Measurements from ENCODE around the gene AMD1.
A peak's percentile ranks its signal among the peaks of the same experiment; 100 is the strongest.

The AMD1 gene

DNA sequence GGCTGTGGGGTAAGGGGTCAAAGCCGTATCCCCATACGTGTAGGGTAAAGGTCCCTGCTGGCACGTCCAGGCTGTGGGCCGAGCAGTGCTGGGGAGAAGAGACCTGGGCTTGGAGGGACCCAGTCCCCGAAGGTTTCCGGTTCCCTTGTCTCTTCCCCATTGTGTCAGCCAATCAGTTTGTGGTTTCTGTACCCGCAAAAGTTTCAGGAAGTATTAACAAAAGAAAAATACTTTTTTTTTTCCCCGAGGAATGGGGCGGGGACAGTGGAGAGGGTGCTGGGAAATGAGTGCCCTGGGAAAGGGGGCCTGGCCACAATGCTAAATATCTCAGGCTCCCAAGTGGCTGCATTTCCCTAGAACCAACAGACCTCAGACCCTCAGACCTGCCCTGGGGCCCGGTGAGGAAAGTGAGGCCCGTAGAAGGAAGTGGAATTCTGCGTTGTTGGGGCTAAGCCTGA is 15.2 kb upstream of the AMD1 start:
- H2AFZ ChIP-seq (ENCODE audit: low read length): peak overlapping the region; percentile 91
- DNase-seq: peak; percentile 61
- H3K27me3 ChIP-seq (replicated peaks; ENCODE audit: insufficient read depth, low read length): no peaks in the 10 kb centered on the region
- H3F3A ChIP-seq (ENCODE audit: insufficient read depth, low read length): no peaks in the 10 kb centered on the region
- no peaks in the 10 kb centered on the region for H3K79me2 ChIP-seq (ENCODE audit: low read length)
- TF ChIP-seq, protein P1, sequence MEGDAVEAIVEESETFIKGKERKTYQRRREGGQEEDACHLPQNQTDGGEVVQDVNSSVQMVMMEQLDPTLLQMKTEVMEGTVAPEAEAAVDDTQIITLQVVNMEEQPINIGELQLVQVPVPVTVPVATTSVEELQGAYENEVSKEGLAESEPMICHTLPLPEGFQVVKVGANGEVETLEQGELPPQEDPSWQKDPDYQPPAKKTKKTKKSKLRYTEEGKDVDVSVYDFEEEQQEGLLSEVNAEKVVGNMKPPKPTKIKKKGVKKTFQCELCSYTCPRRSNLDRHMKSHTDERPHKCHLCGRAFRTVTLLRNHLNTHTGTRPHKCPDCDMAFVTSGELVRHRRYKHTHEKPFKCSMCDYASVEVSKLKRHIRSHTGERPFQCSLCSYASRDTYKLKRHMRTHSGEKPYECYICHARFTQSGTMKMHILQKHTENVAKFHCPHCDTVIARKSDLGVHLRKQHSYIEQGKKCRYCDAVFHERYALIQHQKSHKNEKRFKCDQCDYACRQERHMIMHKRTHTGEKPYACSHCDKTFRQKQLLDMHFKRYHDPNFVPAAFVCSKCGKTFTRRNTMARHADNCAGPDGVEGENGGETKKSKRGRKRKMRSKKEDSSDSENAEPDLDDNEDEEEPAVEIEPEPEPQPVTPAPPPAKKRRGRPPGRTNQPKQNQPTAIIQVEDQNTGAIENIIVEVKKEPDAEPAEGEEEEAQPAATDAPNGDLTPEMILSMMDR (IDR thresholded peaks at IDR 0.05; ENCODE audit: low read length): no peak
- no peak for TF ChIP-seq EZH2phosphoT487 (IDR thresholded peaks at IDR 0.05; ENCODE audit: low read length)
- no peak for TF ChIP-seq EZH2 (optimal IDR thresholded peaks at IDR 0.05; ENCODE audit: low read depth, low read length)
- H3K9me3 ChIP-seq (replicated peaks; ENCODE audit: insufficient read depth, low read length): no peaks in the 10 kb centered on the region
- no peaks in the 10 kb centered on the region for H4K20me1 ChIP-seq (ENCODE audit: insufficient read depth, low read length)
- H3K9ac ChIP-seq (ENCODE audit: low read length): peak overlapping the region; percentile 38; the same call in 1 of the 2 replicates
- peak overlapping the region; percentile 41 for H3K4me3 ChIP-seq (ENCODE audit: low read length)
- H3K4me2 ChIP-seq (ENCODE audit: low read depth, low read length): peak overlapping the region; percentile 70; the same call in 1 of the 2 replicates
- H3K9me2 ChIP-seq (replicated peaks; ENCODE audit: insufficient read depth, low read length): no peaks in the 10 kb centered on the region
- peaks cover 8% of the 10 kb centered on the region; the same call in 1 of the 2 replicates for H3K4me1 ChIP-seq (ENCODE audit: low read length)
- H3K36me3 ChIP-seq (replicated peaks; ENCODE audit: insufficient read depth, low read length): no peaks in the 10 kb centered on the region
- H3K27ac ChIP-seq (ENCODE audit: low read length): no peak overlapping the region; the same call in 1 of the 2 replicates

DNA sequence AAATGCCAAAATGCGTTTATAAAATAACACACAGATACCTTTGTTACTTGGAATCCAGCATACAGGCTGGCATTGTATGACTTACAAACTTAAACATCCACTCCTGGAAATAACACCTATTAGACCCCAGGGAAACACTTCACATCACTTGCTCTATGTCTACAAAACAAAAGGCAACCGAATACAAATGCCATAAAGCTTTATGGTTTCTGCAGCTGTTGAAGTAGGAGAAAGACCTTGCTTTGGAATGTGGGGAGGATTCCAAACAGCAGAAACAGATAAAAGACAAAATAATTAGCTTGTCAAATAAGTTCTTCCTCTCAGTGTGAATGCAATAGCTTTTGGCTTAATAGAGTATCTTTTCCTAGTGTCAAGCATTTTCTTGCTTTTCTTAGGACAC is 9.8 kb upstream of the AMD1 start:
- Histone ChIP-seq H3K27me3 (replicated peaks; ENCODE audit: insufficient read depth, low read length) (no peaks in the 10 kb centered on the region), H3K9me2 (replicated peaks; ENCODE audit: insufficient read depth, low read length) (no peaks in the 10 kb centered on the region), H3K4me3 (ENCODE audit: low read length) (no peak overlapping the region), H3K4me2 (ENCODE audit: low read depth, low read length) (no peak overlapping the region), H3K79me2 (ENCODE audit: low read length) (0 out of 2 replicates have a peak, but pooled peaks cover 3% of the 10 kb centered on the region), H3K36me3 (replicated peaks; ENCODE audit: insufficient read depth, low read length) (no peaks in the 10 kb centered on the region), H3K9me3 (replicated peaks; ENCODE audit: insufficient read depth, low read length) (no peaks in the 10 kb centered on the region), H3F3A (ENCODE audit: insufficient read depth, low read length) (no peaks in the 10 kb centered on the region), H3K27ac (ENCODE audit: low read length) (no peak overlapping the region), H2AFZ (ENCODE audit: low read length) (no peak overlapping the region), H3K4me1 (ENCODE audit: low read length) (peaks cover 5% of the 10 kb centered on the region), H4K20me1 (ENCODE audit: insufficient read depth, low read length) (no peaks in the 10 kb centered on the region), H3K9ac (ENCODE audit: low read length) (no peak overlapping the region)
- DNase-seq: no peak
- no peak for TF ChIP-seq EZH2phosphoT487 (IDR thresholded peaks at IDR 0.05; ENCODE audit: low read length)
- TF ChIP-seq, protein P1 (IDR thresholded peaks at IDR 0.05; ENCODE audit: low read length): no peak
- no peak for TF ChIP-seq EZH2 (optimal IDR thresholded peaks at IDR 0.05; ENCODE audit: low read depth, low read length)

DNA sequence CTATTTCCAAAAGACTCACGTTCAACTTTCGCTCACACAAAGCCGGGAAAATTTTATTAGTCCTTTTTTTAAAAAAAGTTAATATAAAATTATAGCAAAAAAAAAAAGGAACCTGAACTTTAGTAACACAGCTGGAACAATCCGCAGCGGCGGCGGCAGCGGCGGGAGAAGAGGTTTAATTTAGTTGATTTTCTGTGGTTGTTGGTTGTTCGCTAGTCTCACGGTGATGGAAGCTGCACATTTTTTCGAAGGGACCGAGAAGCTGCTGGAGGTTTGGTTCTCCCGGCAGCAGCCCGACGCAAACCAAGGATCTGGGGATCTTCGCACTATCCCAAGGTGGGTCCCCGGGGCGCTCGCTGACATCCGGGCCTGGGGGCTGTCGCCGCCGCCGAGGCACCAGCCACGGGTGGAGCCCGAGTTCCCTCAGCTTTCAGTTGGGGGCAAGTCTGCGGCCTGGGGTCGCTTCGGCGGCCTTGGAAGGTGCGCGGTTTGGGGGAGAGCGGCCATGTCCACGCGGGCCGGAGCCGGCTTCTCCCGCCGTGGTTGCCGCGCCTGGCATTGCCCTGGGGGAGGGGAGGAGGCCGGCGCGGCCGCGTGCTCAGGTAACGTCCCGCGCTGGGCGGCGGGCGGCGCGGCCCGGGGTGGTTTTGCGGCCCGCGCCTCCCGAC is 429 bp downstream of the AMD1 start:
- Histone ChIP-seq H3F3A (ENCODE audit: insufficient read depth, low read length) (peaks cover 25% of the 10 kb centered on the region), H3K9ac (ENCODE audit: low read length) (peak overlapping the region; percentile 97), H3K9me2 (replicated peaks; ENCODE audit: insufficient read depth, low read length) (no peaks in the 10 kb centered on the region), H3K4me3 (ENCODE audit: low read length) (peak overlapping the region; percentile 94), H4K20me1 (ENCODE audit: insufficient read depth, low read length) (peaks cover 42% of the 10 kb centered on the region), H2AFZ (ENCODE audit: low read length) (peak overlapping the region; percentile 36), H3K36me3 (replicated peaks; ENCODE audit: insufficient read depth, low read length) (no peaks in the 10 kb centered on the region), H3K4me1 (ENCODE audit: low read length) (peaks cover 20% of the 10 kb centered on the region), H3K27ac (ENCODE audit: low read length) (peak overlapping the region; percentile 73; the same call in 1 of the 2 replicates), H3K4me2 (ENCODE audit: low read depth, low read length) (peak overlapping the region; percentile 80; the same call in 1 of the 2 replicates), H3K9me3 (replicated peaks; ENCODE audit: insufficient read depth, low read length) (no peaks in the 10 kb centered on the region), H3K79me2 (ENCODE audit: low read length) (peaks cover 55% of the 10 kb centered on the region), H3K27me3 (replicated peaks; ENCODE audit: insufficient read depth, low read length) (peaks cover 14% of the 10 kb centered on the region; the same call in 1 of the 2 replicates)
- TF ChIP-seq, protein P1 (IDR thresholded peaks at IDR 0.05; ENCODE audit: low read length): no peak
- no peak for TF ChIP-seq EZH2 (optimal IDR thresholded peaks at IDR 0.05; ENCODE audit: low read depth, low read length)
- TF ChIP-seq EZH2phosphoT487 (IDR thresholded peaks at IDR 0.05; ENCODE audit: low read length): no peak
- DNase-seq: peak; percentile 43

Measured in MM.1S (cell line).